Body of pancreas (tissue), 4 donors: Measurements from ENCODE around the gene CRLF1.

ENCODE experiments used
- CTCF ChIP-seq, 7 experiments: fragments of 450-650 bp in 4 of 7; fragments of 200-600 bp in 3 of 7; sonication (generic) in 3 of 7; IDR thresholded peaks; one replicate each; pipeline ENCODE4 v1.5.1; 2016 to 2019; ENCODE audit warnings: antibody characterized with exemption in 7 of 7
- POLR2A ChIP-seq, 3 donors: fragments of 450-650 bp; IDR thresholded peaks; one replicate each; pipeline ENCODE4 v1.6.1; 2016; ENCODE audit warnings: antibody characterized with exemption in 3 of 3, mild to moderate bottlenecking in 2 of 3

- TF ChIP-seq CTCF (IDR thresholded peaks at IDR 0.05) = no peak
- no peak for TF ChIP-seq POLR2A (IDR thresholded peaks at IDR 0.05)
Observed at GRCh38 chr19:18651300-18651699, 44.7 kb upstream of the CRLF1 start.
